GM12874 (cell line): ENCODE measurements around the gene PLXND1.

ENCODE experiments used
- CTCF ChIP-seq: IDR thresholded peaks from 2 replicates; pipeline ENCODE4 v1.5.1; 2011; ENCODE audit warnings: low read depth, mild to moderate bottlenecking, control low read depth, low read length, moderate library complexity; ENCODE audit not compliant: insufficient read depth

The PLXND1 gene

GRCh38 chr3:129614435-129614834, 8.0 kb upstream of the PLXND1 start:
- TF ChIP-seq CTCF, result no peak

GRCh38 chr3:129613367-129613740, 6.9 kb upstream of the PLXND1 start:
- no peak for TF ChIP-seq CTCF

GRCh38 chr3:129612534-129613366, 6.3 kb upstream of the PLXND1 start:
- no peak for TF ChIP-seq CTCF

- no peak for TF ChIP-seq CTCF
Observed at GRCh38 chr3:129611812-129612533, 5.5 kb upstream of the PLXND1 start.

GRCh38 chr3:129611446-129611800, 4.9 kb upstream of the PLXND1 start:
- TF ChIP-seq CTCF, result no peak

GRCh38 chr3:129610276-129610675, 3.8 kb upstream of the PLXND1 start:
- TF ChIP-seq CTCF, result no peak

GRCh38 chr3:129609591-129610182, 3.2 kb upstream of the PLXND1 start:
- TF ChIP-seq CTCF, result no peak
